SU-DHL-6 (cell line): ENCODE results near the gene POLA1.

ENCODE experiments used
- CTCF ChIP-seq: fragments of 200-600 bp; sonication (generic); IDR thresholded peaks from one replicate; pipeline ENCODE4 v1.5.1; 2017; ENCODE audit warnings: antibody characterized with exemption, mild to moderate bottlenecking, low read length, moderate library complexity; ENCODE audit not compliant: insufficient read depth, poor library complexity, severe bottlenecking
- EZH2phosphoT487 ChIP-seq: fragments of 200-600 bp; sonication (generic), shearing (Covaris generic); conservative IDR thresholded peaks from 2 replicates; pipeline ENCODE4 v1.6.1; 2018; ENCODE audit warnings: mild to moderate bottlenecking, antibody characterized with exemption, low read length, moderate library complexity, mixed read lengths

- TF ChIP-seq CTCF: no peak
- no peak for TF ChIP-seq EZH2phosphoT487
These were observed 10.8 kb upstream of the POLA1 start for GRCh38 chrX:24682739-24683432.
